HG02943 (cell line): ENCODE data around the gene EPB41L2.
"Not testable (repeated sequence)": the region's sequence is repeated elsewhere in the genome, so short reads cannot be mapped to it uniquely, and the experiment has no call there.

Experiments
- ATAC-seq: cut with Tn5 transposase; IDR thresholded peaks from one replicate; pipeline ENCODE4 v1.9.1; 2021; ENCODE audit warnings: mild to moderate bottlenecking, low read depth, moderate library complexity; ENCODE audit not compliant: unreplicated experiment

EPB41L2 gene

DNA sequence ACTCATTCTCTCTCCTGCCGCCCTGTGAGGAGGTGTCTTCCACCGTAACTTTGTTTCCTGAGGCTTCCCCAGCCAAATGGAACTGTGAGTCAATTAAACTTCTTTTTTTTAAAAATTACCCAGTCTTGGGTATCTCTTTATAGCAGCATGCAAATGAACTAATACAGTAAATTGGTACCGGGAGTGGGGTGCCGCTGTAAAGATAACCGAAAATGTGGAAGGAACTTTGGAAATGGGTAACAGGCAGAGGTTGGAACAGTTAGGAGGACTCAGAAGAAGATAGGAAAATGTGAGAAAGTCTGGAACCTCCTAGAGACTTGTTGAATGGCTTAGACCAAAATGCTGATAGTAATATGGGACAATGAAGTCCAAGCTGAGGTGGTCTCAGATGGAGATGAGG, 55.8 kb downstream of the EPB41L2 start:
- no peak for ATAC-seq

DNA sequence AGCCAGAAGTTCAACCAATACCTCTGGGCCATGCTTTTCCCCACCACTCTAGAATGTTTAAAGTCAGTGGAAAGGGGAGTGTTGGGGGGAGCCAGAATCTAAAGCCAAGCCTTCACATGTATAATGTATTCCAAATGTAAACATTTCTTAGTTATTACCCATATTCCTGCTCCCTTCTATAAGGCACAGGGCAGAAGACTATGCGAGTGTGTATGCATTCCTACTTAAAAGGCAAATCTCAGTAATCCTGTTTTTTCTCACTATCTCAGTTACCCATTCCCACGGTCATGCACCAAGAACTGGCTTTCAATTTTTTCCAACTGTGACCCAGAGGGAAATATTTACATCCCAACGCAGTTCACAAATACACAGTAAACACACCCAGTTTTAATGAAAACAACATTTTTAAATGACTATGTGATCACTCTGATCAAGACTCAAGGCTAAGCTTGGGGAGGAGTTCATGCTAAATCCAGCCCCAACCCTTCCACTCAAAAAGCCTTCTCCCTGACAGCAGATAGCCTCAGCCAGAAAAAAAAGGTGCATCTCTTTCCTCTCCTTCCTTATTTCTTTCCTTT, 57.5 kb downstream of the EPB41L2 start:
- no peak for ATAC-seq

DNA sequence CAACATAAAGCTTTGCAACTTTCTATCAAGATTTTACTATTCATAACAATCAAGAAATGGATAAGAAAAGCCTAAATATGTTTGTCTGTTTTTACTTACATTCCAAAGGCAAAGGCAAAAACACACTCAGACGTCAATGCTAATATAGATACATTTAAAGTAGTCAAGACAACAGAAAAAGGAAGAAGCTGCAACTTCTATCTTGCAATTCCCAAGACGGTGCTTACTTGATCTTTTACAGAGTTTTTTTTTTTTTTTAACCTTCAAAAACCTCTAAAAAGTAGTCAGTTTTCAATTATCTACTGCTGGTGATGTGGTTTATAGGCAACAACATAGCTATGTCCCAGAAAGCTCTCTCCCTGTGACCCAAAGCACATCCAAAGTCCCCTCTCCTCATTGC, 58.1 kb downstream of the EPB41L2 start:
- no peak for ATAC-seq

DNA sequence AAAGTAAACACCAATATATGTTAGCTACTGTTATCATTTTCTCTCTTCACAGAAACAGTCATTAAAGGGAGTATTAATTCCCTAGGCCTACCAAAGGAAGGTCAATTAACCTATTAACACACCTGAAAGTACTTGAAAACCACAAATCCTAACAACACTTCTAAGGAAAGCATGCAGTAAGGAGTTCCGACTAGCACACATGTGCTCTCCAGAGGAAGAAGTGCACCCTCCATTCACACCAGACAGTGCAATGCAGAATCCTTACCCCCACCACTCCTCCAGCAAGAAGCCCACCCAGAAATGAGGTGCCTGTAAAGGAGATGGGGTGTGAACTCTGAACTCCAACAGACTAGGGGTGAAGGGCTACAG, 58.7 kb downstream of the EPB41L2 start:
- no peak for ATAC-seq

DNA sequence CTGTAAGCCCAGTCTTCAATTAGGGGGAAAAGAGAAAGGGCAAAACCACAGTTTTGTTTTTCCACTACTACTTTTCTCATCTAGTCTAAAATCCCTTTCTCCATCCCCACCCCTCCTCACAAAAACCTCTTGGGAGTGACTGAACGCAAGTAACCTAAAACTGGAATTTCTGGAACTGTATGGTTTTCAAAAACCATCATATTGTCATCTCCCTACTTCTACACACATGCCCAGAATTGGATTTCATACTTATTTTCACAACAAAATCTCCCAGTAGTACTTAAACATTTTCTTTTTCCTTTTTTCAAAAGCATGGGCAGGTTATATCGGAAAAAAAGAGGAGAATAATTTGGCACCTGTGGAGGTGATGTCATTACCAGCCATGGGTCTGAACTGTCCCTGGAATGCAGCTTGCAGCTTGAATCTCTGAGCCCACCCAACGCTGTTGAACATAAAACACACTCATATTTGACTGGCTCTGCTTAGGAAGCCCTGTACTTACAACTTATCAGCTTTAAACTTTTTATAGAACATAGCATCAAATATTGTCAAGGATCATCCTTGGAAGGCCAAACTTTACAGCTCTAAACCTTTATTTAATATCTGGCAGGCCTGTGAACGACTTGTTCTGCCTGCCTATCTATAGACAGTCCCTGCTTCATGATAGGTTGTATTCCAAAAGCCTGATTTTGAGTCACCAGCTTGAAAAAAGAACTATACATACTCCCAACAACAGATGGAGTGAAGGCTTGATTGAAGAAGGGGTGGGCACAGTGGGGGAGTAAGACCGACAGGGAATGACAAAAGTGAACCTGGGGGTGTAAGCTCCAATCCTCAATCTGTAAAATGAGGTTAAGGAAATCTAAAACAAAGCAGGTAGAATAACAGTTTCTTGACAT, 59.3 kb downstream of the EPB41L2 start:
- no peak for ATAC-seq

DNA sequence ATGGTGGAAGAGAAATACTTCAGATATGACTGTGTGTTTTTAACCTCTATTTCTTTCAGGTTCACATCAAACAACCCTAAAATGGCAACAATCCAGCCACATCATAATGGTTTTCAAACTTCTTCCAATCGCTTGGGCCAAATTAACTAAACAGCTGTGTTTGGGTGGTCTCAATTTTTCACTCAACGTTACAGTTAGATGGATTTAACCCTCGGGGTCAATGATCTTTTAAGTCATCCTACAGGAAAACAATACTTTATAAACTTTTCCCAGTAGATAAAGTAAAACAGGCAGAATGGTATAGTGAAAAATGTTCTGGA, 60.4 kb downstream of the EPB41L2 start:
- ATAC-seq = no peak

DNA sequence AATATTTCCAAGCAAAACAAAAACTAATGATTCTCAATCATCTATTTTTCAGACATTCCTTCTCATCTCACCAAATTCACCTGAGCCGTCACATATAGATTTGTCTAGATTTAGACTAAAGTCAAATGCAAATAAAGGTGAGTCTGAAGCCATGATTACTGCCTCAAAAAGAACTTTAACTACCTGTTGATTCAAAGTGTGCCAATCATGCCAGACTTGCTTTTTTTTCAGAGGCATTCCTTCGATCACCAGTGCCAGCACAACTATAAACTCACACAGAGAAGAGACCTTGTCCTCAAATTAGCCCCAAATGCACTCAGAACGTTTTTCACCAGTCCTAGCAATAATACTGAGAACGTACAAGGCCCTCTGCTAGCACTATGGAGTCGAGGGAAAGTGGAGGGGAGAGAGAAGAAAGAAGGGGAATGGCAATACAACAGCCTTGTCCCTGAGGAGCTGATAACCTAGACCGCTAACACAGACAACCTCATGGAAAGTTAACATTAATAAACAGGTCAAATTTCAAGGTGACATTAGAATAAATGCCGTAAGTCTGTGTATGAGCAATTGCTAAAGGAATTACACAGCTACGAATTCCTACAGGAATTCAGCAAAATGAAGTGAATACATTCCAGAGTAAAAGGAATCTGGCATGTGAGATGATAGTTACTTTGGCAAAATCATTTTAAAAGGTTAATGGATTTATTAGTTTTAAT, 60.9 kb downstream of the EPB41L2 start:
- ATAC-seq = no peak

DNA sequence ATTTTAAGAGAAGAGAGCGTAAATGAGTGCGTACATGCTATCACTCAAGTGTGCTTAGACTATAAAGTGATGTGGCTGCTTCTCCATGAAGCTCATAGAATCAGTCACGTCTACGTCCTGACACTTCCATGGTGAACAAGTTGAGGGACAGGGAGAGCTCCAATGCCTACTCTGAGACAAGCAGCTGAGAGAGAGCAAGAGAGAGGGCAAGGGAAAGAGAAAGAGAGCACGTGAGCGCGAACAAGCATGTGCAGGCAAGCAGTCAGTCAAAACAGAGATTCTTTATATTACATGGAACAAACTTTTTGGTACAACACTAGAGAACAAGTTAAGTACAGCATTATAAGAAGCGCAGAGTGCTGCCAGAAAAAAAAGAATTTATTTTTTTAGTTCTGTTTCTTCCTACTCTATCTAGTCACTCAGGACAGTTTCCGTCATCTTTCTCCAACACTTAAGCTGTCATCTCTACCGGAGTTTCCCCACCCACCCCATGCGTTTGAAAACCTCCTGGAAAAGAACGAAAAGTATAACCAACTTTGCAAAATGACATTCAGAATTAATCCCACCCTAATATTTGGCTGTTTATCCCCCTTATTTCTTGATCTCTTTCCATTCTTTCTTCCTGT, 61.8 kb downstream of the EPB41L2 start:
- ATAC-seq = no peak

DNA sequence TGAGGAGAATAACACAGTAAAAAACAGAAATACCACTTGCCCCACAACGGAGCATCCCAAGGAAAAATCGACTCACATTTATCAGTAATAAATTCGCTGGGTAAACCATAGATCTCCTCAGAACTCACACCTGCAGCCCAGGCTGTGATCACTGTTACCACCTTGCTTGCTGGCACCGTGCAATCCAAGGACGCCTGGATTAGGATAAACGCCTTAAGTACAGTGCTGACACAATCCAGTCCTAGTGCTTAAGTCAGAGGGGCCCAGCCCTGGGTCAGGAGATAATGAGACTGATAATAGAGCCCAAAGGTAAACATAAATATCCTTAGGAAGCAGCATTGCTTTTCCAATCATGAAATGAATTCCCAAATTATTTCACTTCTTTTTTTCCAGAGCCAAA, 62.5 kb downstream of the EPB41L2 start:
- no peak for ATAC-seq

DNA sequence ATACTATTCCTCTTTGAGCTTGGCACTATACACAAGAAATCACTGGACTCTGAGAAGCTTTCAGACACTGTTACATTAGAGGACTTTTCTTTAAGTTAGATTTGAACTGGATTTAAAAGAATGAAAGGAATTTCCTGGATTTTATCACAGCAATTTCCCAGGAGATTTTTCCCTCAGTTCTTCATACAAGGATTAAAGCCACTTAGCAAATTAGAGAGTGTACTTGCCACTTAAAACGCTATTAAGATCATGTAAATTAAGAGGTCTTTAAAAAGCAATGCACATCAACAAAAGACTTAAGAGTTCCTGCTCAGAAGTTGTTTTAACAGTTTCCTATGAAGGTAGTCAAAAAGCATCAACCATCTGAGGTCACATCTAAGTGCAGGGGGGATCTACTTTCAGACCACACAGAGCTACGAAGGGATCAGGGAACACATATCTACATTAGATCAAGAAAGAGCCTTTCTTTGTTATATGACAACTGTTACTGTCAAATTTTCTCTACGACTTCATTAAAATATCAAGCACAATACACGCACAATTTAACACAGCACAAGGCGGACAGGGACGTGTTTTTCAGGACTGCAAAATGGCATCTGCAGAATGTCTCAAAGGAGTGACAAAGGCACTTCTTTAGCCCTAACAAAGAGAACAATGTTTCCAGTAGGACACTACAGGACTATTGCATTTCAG, 65.8 kb downstream of the EPB41L2 start:
- no peak for ATAC-seq

DNA sequence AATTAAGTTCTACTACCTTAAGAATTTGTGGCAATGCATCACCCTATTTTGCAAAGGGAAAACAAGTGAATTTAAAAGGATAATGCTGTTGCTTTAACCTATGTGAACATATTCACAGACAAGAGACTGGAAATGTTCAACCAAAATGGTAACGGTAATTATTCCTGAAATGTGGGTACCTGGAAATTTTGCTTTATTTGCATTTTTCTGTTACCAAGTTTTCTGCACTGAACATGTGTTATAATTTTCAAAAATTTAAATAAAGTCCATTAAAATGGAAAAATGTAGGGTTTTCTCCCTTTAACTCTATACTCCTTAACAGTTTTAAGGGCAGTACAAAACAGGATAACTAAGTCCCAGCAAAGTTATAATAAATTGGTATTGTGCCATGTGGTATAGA, 66.4 kb downstream of the EPB41L2 start:
- no peak for ATAC-seq

DNA sequence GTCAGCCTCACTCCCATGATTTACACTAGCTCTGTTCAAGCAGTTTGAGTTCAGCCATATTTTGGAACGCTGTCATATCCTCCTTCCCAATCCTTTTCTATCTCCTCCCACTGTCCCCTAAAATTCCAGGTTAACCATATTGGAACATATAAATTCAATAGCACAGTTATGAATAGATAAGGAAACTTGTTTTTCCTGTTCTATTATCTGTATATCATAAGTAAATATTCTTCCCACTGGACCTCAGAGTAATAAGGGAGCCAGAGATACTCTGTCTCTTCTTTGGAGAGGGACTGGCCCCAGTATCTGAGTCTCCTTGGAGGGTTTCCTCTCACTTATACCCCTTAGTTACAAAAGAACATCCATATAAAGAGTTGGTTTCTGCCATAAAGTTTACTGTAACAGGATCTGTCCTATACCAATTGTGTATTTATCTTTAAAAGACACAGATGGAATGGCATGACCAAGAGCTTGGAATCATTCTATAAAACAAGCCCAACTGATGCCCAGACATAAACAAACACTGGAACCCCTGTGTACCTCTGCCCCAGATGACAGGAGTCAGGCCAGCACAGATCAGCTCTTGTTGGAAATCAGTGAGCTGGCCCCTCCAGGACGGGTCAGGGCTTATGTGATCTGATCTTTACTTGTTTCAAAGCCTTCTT, 67.1 kb downstream of the EPB41L2 start:
- ATAC-seq = no peak

DNA sequence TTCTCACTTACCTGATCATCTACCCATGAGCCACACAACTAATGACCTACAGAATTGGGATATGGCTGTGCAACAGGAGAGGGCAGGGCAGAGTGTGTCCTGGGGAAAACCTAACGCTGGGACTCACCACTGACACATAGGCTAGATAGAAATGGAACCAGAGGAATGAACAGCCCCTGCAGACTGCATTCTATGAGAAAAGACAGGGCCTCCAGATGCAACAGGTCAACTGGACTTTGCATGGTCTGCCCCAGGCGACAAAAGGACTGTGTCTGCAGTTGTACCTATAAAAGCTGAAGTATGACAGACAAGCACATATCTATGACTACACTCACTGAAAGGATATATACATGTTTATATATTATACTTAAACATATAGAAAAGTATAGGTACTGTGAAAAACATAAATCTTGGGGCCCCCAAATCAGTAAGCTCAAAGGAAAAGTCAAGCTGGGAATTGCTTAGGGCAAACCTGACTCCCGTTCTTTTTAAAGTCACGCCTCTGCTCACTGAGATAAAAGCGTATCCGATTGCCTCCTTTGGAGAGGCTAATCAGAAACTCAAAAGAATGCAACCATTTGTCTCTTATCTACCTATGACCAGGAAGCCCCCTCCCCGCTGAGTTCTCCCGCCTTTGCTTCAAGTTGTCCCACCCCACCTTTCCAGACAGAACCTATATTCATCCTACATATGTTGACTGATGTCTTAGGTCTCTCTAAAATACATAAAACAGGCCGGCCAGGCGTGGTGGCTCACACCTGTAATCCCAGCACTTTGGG, 68.5 kb downstream of the EPB41L2 start:
- no peak for ATAC-seq

DNA sequence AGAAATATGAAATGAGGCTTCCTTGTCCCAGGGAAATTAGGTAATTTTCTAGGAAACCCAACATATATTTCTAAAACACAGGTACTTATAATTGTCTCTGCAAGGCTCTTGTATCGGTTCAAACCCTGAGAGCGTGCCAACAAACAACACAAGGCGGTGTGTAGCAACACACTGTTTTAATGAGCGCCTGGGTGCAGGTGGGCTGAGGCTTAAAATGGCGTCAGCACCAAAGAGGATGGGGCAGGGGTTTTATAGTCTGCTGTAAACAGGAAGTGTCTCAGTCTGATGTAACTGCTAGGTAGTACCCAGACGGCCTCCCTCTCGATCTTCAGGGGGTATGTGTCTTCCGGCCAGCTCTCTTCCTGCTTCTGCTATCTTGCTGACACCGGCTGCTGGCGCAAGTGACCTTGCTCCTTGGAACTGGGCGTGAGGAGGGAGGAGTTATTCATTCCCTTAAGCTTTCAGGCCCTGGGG, 69.7 kb downstream of the EPB41L2 start:
- no peak for ATAC-seq

DNA sequence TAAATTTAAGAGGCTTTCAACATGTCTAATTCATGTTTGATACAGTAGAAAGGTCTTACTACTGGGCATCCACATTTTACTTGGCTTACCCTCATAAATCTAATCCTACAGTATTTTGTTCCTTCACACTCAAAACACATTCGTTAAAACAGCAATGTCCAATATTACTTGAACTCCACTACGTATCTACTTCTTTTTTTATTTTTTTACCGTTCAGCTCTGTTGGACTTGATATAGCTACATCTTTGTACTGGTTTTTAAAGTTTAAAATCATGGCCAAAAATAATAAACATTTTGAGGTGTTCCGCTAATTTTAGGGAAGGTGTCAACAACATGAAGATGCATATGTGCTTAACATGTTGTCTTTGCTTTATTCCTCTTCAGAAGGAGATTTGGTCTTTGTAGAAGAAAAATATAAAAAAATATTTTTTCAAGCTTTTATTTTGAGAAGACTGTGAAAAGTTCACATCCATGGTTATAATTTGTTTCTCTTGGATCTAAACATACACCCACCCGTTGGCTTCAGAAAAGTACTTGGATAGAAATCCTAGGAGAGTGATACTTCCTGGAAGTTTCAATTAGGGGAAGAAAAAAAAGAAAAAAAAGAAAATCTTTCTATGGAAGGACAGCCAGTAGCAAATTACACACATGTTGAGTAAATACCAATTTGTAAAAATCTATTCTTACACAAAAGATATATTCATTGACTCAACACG, 71.5 kb downstream of the EPB41L2 start:
- no peak for ATAC-seq

DNA sequence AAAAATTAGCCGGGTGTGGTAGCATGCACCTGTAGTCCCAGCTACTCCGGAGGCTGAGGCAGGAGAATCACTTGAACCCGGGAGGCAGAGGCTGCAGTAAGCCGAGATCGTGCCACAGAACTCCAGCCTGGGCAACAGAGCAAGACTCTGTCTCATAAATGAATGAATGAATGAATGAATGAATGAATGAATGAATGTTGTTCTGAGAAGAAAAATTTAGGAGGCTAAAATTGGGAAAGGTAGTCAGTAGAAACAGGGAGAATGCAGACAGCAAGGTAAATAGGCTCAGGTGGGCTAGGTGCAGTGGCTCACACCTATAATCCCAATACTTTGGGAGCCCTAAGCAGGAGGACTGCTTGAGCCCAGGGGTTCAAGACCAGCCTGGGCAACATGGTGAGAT, 75.5 kb downstream of the EPB41L2 start:
- ATAC-seq = not testable (repeated sequence)

DNA sequence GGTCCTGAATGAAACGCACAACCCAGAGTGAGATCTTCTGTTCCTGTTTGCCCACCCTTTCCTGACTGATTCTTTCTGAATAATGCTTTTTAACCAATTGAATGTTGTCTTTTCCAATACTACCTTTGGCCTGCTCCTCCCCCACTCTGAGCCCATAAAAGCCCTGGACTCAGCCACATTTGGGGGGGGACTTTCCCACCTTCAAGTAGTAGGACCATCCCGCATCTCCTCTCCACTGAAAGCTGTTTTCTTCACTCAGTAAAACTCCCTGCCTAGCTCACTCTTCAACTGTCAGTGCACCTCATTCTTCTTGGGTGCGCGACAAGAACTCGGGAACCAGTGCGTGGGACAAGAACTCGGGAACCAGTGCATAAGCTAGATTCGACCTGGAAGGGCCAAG, 77.9 kb downstream of the EPB41L2 start:
- no peak for ATAC-seq

DNA sequence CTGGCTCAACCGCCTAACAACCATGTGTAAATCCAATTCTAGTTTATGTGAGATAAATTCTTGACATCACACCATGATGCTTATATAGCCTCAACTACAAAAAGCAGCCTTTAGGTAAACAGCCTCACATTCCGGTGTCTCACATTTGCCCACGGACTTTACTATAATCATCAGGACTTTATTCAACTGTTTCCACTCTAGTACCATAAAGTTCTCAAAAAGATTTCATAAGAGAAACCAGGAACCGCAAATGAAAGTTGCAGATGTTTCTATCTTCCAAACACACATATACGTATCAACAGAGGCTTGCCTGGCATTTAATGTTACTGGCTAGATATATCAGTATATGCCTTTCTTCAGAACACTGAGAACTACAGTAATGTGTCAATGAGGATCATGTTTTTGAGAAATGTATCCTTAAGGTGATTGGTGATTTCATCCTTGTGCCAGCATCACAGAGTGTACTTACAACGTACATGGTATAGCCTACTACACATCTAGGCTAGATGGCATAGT, 80.0 kb downstream of the EPB41L2 start:
- no peak for ATAC-seq
